Measurements from ENCODE around the gene RFTN1.

DNA sequence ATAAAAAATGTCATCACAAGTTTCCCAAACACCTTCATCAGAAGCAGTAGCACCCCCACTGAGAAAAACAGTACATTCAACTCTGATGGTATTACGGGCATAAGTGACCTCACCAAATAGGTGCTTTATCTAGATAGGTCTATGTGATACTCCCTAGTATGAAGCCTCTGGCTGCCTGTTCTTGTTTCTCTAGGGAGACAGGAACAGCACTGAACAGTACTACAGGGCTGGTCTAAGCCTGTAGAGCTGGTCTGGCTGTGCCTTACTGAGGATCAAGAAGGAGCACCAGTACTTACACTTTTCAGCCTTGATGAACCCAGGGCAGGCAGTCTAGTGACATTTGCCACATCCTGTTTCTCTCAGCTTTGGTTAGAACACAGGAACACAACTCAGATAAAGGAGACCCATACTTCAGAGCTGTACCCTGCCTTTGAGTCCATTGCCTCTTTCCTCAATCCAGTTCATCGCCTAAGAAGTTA, 212.6 kb downstream of the RFTN1 start:
- no peak for TF ChIP-seq EZH2 (IDR thresholded peaks at IDR 0.05)
- TF ChIP-seq POLR2AphosphoS5 (IDR thresholded peaks at IDR 0.05; ENCODE audit: borderline replicate concordance, low read depth, low read length), result no peak
